OCI-LY7 (cell line): Measurements from ENCODE around the gene CDHR2. TPM values are rescaled to one million over a fixed set of nuclear protein-coding genes. Genes with fewer than 3 reads are reported as not detected.

ENCODE experiments used
- BruUV-seq: library from RNA; stranded (reverse); fragments of 400-500 nt; replicated peaks from 2 replicates; lab custom pipeline; 2021; lab: Mats Ljungman, UMichigan
- CTCF ChIA-PET: fragments of 300-600 bp; sonication (Branson Sonifier 250); formaldehyde crosslinking; loops from one replicate; lab custom pipeline; 2022; ENCODE audit warnings: antibody characterized with exemption; ENCODE audit not compliant: unreplicated experiment; lab: Charles Lee
- POLR2A ChIA-PET: fragments of 300-600 bp; sonication (Branson Sonifier 250); formaldehyde crosslinking; loops from one replicate; lab custom pipeline; 2022; ENCODE audit warnings: antibody characterized with exemption; lab: Charles Lee
- DNase-seq: peaks from one replicate; pipeline ENCODE4 v3.0.0-alpha.2; 2015; ENCODE audit warnings: low spot score
- H2AFZ ChIP-seq: fragments of 200-600 bp; sonication (generic), shearing (Covaris generic); 2 replicates; pipeline ENCODE4 v1.6.1; 2014; ENCODE audit warnings: mild to moderate bottlenecking, antibody characterized with exemption, low read length, moderate library complexity
- H3K27ac ChIP-seq: fragments of 200-600 bp; sonication (generic); 2 replicates; pipeline ENCODE4 v1.5.1; 2014; ENCODE audit warnings: mixed run types, low read depth, mild to moderate bottlenecking, moderate library complexity, low read length, inconsistent platforms; ENCODE audit not compliant: poor library complexity, severe bottlenecking
- H3K36me3 ChIP-seq: fragments of 200-600 bp; sonication (generic); 2 replicates; pipeline ENCODE4 v1.6.1; 2014; ENCODE audit warnings: mild to moderate bottlenecking, antibody characterized with exemption, low read length, moderate library complexity, mixed read lengths; ENCODE audit not compliant: insufficient read depth
- H3K4me1 ChIP-seq: fragments of 200-600 bp; sonication (generic); 2 replicates; pipeline ENCODE4 v1.5.1; 2014; ENCODE audit warnings: mild to moderate bottlenecking, low read length; ENCODE audit not compliant: insufficient read depth, poor library complexity, severe bottlenecking
- H3K4me2 ChIP-seq: fragments of 200-600 bp; sonication (generic); 2 replicates; pipeline ENCODE4 v1.6.1; 2014; ENCODE audit warnings: mild to moderate bottlenecking, low read length
- H3K4me3 ChIP-seq: fragments of 200-600 bp; sonication (generic); 2 replicates; pipeline ENCODE4 v1.5.1; 2014; ENCODE audit warnings: mild to moderate bottlenecking, low read depth, low read length; ENCODE audit not compliant: poor library complexity, severe bottlenecking
- H3K79me2 ChIP-seq: fragments of 200-600 bp; sonication (generic); 2 replicates; pipeline ENCODE4 v1.6.1; 2016; ENCODE audit warnings: low read depth, mild to moderate bottlenecking, low read length, moderate library complexity, mixed read lengths; ENCODE audit not compliant: insufficient read depth
- H3K9me2 ChIP-seq: fragments of 200-600 bp; sonication (generic); 2 replicates; pipeline ENCODE4 v1.6.1; 2016; ENCODE audit warnings: mild to moderate bottlenecking, low read length, mixed read lengths; ENCODE audit not compliant: insufficient read depth
- H3K9me3 ChIP-seq: fragments of 200-600 bp; sonication (generic); 2 replicates; pipeline ENCODE4 v1.6.1; 2014; ENCODE audit warnings: mild to moderate bottlenecking, mixed run types, low read length, mixed read lengths
- H4K20me1 ChIP-seq: fragments of 200-600 bp; sonication (generic); 2 replicates; pipeline ENCODE4 v1.6.1; 2014; ENCODE audit warnings: mild to moderate bottlenecking, antibody characterized with exemption, low read length, moderate library complexity, mixed read lengths; ENCODE audit not compliant: insufficient read depth
- EZH2phosphoT487 ChIP-seq: fragments of 200-600 bp; sonication (generic); IDR thresholded peaks from 2 replicates; pipeline ENCODE4 v1.6.1; 2018; ENCODE audit warnings: low read depth, borderline replicate concordance, mild to moderate bottlenecking, mixed run types, antibody characterized with exemption, low read length, moderate library complexity, mixed read lengths
- intact Hi-C: fragments of 100-400 bp; cut with micrococcal nuclease; formaldehyde crosslinking; loops from one replicate; pipeline ENCODE4 v1.10.0; 2022; ENCODE audit not compliant: unreplicated experiment
- total RNA-seq, 2 experiments: library from RNA; depleted of rRNA in 1 of 2; stranded (reverse); fragments of >200 nt in 1 of 2; shearing (Covaris generic) in 1 of 2; gene quantifications; 2 replicates each; pipeline ENCODE4 v1.2.3, GENCODE V29; 2014 to 2022
- TF ChIP-seq, protein P1 (sequence below): fragments of 200-600 bp; sonication (generic); conservative IDR thresholded peaks from 2 replicates; pipeline ENCODE4 v1.5.1; 2014; ENCODE audit warnings: mild to moderate bottlenecking, antibody characterized with exemption, low read length, moderate library complexity, mixed read lengths

The CDHR2 gene
- total RNA-seq, 2 experiments from 2014 or later, result 0.25 to 3.8 TPM

GRCh38 chr5:176574297-176574591, 25.1 kb downstream of the CDHR2 start:
- H2AFZ ChIP-seq, result no peak overlapping the region
- TF ChIP-seq, protein P1, sequence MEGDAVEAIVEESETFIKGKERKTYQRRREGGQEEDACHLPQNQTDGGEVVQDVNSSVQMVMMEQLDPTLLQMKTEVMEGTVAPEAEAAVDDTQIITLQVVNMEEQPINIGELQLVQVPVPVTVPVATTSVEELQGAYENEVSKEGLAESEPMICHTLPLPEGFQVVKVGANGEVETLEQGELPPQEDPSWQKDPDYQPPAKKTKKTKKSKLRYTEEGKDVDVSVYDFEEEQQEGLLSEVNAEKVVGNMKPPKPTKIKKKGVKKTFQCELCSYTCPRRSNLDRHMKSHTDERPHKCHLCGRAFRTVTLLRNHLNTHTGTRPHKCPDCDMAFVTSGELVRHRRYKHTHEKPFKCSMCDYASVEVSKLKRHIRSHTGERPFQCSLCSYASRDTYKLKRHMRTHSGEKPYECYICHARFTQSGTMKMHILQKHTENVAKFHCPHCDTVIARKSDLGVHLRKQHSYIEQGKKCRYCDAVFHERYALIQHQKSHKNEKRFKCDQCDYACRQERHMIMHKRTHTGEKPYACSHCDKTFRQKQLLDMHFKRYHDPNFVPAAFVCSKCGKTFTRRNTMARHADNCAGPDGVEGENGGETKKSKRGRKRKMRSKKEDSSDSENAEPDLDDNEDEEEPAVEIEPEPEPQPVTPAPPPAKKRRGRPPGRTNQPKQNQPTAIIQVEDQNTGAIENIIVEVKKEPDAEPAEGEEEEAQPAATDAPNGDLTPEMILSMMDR, result peak; percentile 62; the same call in 1 of the 2 replicates
- TF ChIP-seq EZH2phosphoT487, result no peak
- no peaks in the 10 kb centered on the region for H3K36me3 ChIP-seq
- H3K4me2 ChIP-seq, result no peak overlapping the region
- no TSS peak for BruUV-seq
- peaks cover 4% of the 10 kb centered on the region for H3K4me1 ChIP-seq
- POLR2A ChIA-PET, result no interaction called here
- H3K9me2 ChIP-seq, result no peaks in the 10 kb centered on the region
- no peak for DNase-seq
- H3K79me2 ChIP-seq, result no peaks in the 10 kb centered on the region
- no peaks in the 10 kb centered on the region for H4K20me1 ChIP-seq
- CTCF ChIA-PET, result no interaction called here
- intact Hi-C loops, result loop anchor here (1.0 to 10.0 kb wide), 3 partner anchors 45 to 849 kb away; partner anchors contain the start of gene TSPAN17
- H3K9me3 ChIP-seq, result no peaks in the 10 kb centered on the region
- no peak overlapping the region for H3K4me3 ChIP-seq
- no peak overlapping the region for H3K27ac ChIP-seq

DNA sequence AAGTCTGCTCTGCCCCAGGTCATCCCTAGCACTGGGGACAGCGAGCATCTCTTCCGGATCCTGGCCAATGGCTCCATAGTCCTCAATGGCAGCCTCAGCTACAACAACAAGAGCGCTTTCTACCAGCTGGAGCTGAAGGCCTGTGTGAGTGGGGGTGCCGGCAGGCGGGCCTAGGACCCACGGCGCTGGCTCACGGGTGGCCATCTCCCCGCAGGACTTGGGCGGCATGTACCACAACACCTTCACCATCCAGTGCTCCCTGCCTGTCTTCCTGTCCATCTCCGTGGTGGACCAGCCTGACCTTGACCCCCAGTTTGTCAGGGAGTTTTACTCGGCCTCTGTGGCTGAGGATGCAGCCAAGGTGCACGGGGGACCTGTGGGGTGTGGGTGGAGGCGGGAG, 25.9 kb downstream of the CDHR2 start:
- Histone ChIP-seq H3K9me3 (no peaks in the 10 kb centered on the region), H3K4me2 (no peak overlapping the region), H3K9me2 (no peaks in the 10 kb centered on the region), H3K79me2 (no peaks in the 10 kb centered on the region), H2AFZ (no peak overlapping the region), H3K4me1 (peaks cover 4% of the 10 kb centered on the region), H3K4me3 (no peak overlapping the region), H4K20me1 (no peaks in the 10 kb centered on the region), H3K36me3 (no peaks in the 10 kb centered on the region), H3K27ac (no peak overlapping the region)
- no peak for TF ChIP-seq EZH2phosphoT487
- TF ChIP-seq, protein P1, result no peak
- no TSS peak for BruUV-seq
- ChIA-PET POLR2A (interaction anchor here (0.5 kb wide), 1 partner anchor 237 kb away, joined by 3 read pairs; no protein-coding TSS in a partner anchor), CTCF (no interaction called here)
- intact Hi-C loops, result loop anchor here (10.0 kb wide), 1 partner anchor 850 kb away; no protein-coding TSS in a partner anchor
- DNase-seq, result no peak
